Fibroblast of lung (primary cell): ENCODE data around the gene LAMC3. TPM values are rescaled to one million over a fixed set of nuclear protein-coding genes. Genes with fewer than 3 reads are reported as not detected.

Source experiments
- DNase-seq, 2 donors: peaks; one replicate each; pipeline versions ENCODE4 v3.0.0 to v3.0.0-alpha.2; 2010; ENCODE audit warnings: low read depth in 2 of 2
- H2AFZ ChIP-seq: 2 replicates; pipeline ENCODE4 v1.5.1; 2012; ENCODE audit warnings: low read length, control low read depth, inconsistent platforms
- H3K27ac ChIP-seq: 2 replicates; pipeline ENCODE4 v1.5.1; 2011; ENCODE audit warnings: low read length, control low read depth; ENCODE audit not compliant: insufficient read depth
- H3K27me3 ChIP-seq: 2 replicates; pipeline ENCODE4 v1.5.1; 2011; ENCODE audit warnings: mild to moderate bottlenecking, low read length; ENCODE audit not compliant: control insufficient read depth, insufficient read depth
- H3K36me3 ChIP-seq: 2 replicates; pipeline ENCODE4 v1.5.1; 2011; ENCODE audit warnings: low read length; ENCODE audit not compliant: control insufficient read depth, insufficient read depth
- H3K4me1 ChIP-seq: 2 replicates; pipeline ENCODE4 v1.5.1; 2011; ENCODE audit warnings: low read length; ENCODE audit not compliant: control insufficient read depth, insufficient read depth; ENCODE audit errors: extremely low read depth
- H3K4me2 ChIP-seq: 2 replicates; pipeline ENCODE4 v1.5.1; 2011; ENCODE audit warnings: low read length, control low read depth; ENCODE audit not compliant: insufficient read depth; ENCODE audit errors: extremely low read depth
- H3K4me3 ChIP-seq, 4 experiments: fragments of 200-600 bp in 1 of 4; sonication (generic) in 1 of 4; replicated peaks in 1 of 4; 2 replicates each; pipeline ENCODE4 v1.5.1; 2011 to 2016; ENCODE audit warnings: low read length in 4 of 4, low read depth in 3 of 4, mild to moderate bottlenecking in 3 of 4, control low read depth in 2 of 4, inconsistent platforms in 1 of 4, mixed read lengths in 1 of 4; ENCODE audit not compliant: insufficient read depth in 1 of 4; ENCODE audit errors: control extremely low read depth in 1 of 4
- H3K79me2 ChIP-seq: 2 replicates; pipeline ENCODE4 v1.5.1; 2012; ENCODE audit warnings: mild to moderate bottlenecking, low read length, inconsistent platforms; ENCODE audit not compliant: control insufficient read depth, insufficient read depth
- H3K9ac ChIP-seq: 2 replicates; pipeline ENCODE4 v1.5.1; 2011; ENCODE audit warnings: mild to moderate bottlenecking, low read length, control low read depth; ENCODE audit not compliant: insufficient read depth
- H3K9me3 ChIP-seq: 2 replicates; pipeline ENCODE4 v1.5.1; 2012; ENCODE audit warnings: low read depth, low read length; ENCODE audit not compliant: control insufficient read depth, insufficient read depth
- H4K20me1 ChIP-seq: 2 replicates; pipeline ENCODE4 v1.5.1; 2011; ENCODE audit warnings: low read length; ENCODE audit not compliant: control insufficient read depth, insufficient read depth; ENCODE audit errors: extremely low read depth
- EZH2 ChIP-seq: IDR thresholded peaks from 2 replicates; pipeline ENCODE4 v1.5.1; 2012; ENCODE audit warnings: low read length, control low read depth, mild to moderate bottlenecking; ENCODE audit errors: missing control alignments
- polyA plus RNA-seq, 2 donors: library from polyadenylated mRNA; depleted of rRNA in 1 of 2; stranded (reverse) in 1 of 2; unstranded in 1 of 2; fragments of >200 nt; gene quantifications; 2 replicates each; pipeline ENCODE4 v1.2.1, GENCODE V29; 2011 to 2012; ENCODE audit warnings: missing spikeins in 1 of 2
- total RNA-seq: library from RNA; depleted of rRNA; stranded (reverse); fragments of >200 nt; gene quantifications from 2 replicates; pipeline ENCODE4 v1.2.1, GENCODE V29; 2014
- TF ChIP-seq, protein P1 (sequence below), 2 donors: IDR thresholded peaks in 1 of 2; conservative IDR thresholded peaks in 1 of 2; 1 replicate in 1 of 2; 2 replicates in 1 of 2; pipeline ENCODE4 v1.5.1; 2011 to 2012; ENCODE audit warnings: low read length in 2 of 2, control low read depth in 1 of 2, inconsistent platforms in 1 of 2, low read depth in 1 of 2, mild to moderate bottlenecking in 1 of 2

LAMC3 gene
- total and polyA plus RNA-seq, 2 donors (not counting 1 experiment from before 2014, with no cell fraction given) = 0.17 to 1.4 TPM

DNA sequence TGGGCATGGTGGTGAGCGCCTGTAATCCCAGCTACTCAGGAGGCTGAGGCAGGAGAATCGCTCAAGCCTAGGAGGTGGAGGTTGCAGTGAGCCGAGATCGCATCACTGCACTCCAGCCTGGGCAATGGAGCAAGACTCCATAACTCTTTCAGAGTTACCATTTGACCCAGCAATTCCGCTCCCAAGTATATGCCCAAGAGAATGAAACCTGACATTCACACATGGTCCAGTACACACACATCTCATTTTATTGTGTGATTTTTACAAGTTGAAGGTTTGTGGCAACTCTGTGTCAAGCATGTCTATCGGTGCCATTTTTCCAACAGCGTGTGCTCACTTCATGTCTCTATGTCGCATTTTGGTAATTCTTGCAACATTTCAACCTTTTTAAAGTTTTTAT, 45.1 kb upstream of the LAMC3 start:
- no peak overlapping the region for H3K4me2 ChIP-seq
- no peak overlapping the region for H3K27ac ChIP-seq
- no peaks in the 10 kb centered on the region for H3K9me3 ChIP-seq
- H3K4me3 ChIP-seq = no peak overlapping the region
- DNase-seq = peak; percentile 5 to 18
- no peak overlapping the region for H3K9ac ChIP-seq
- no peaks in the 10 kb centered on the region for H3K79me2 ChIP-seq
- peaks cover 12% of the 10 kb centered on the region for H3K4me1 ChIP-seq
- no peak for TF ChIP-seq EZH2
- TF ChIP-seq, protein P1, sequence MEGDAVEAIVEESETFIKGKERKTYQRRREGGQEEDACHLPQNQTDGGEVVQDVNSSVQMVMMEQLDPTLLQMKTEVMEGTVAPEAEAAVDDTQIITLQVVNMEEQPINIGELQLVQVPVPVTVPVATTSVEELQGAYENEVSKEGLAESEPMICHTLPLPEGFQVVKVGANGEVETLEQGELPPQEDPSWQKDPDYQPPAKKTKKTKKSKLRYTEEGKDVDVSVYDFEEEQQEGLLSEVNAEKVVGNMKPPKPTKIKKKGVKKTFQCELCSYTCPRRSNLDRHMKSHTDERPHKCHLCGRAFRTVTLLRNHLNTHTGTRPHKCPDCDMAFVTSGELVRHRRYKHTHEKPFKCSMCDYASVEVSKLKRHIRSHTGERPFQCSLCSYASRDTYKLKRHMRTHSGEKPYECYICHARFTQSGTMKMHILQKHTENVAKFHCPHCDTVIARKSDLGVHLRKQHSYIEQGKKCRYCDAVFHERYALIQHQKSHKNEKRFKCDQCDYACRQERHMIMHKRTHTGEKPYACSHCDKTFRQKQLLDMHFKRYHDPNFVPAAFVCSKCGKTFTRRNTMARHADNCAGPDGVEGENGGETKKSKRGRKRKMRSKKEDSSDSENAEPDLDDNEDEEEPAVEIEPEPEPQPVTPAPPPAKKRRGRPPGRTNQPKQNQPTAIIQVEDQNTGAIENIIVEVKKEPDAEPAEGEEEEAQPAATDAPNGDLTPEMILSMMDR (conservative IDR thresholded peaks at IDR 0.05 in 1 of 2, IDR thresholded peaks at IDR 0.05 in 1 of 2; ENCODE audit: low read depth in 1 of 2, low read length in 2 of 2) = no peak
- no peaks in the 10 kb centered on the region for H3K36me3 ChIP-seq
- H3K27me3 ChIP-seq = no peaks in the 10 kb centered on the region
- H2AFZ ChIP-seq = no peak overlapping the region
- no peaks in the 10 kb centered on the region for H4K20me1 ChIP-seq

DNA sequence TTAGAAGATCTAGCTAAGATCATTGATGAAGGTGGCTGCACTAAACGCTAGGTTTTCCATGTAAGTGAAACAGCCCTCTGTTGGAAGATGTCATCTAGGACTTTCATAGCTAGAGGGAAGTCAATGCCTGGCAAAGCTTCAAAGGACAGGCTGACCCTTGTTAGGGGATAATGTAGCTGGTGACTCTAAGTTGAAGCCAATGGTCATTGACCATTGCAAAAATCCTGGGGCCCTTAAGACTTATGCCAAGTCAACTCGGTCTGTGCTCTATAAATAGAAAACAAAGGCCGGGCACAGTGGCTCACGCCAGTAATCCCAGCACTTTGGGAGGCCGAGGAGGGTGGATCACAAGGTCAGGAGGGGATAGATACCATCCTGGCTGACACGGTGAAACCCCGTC, 43.3 kb upstream of the LAMC3 start:
- no peaks in the 10 kb centered on the region for H3K36me3 ChIP-seq
- no peaks in the 10 kb centered on the region for H3K9me3 ChIP-seq
- no peaks in the 10 kb centered on the region for H3K79me2 ChIP-seq
- no peak overlapping the region for H3K4me2 ChIP-seq
- H3K4me1 ChIP-seq = peaks cover 12% of the 10 kb centered on the region
- no peak overlapping the region for H2AFZ ChIP-seq
- H4K20me1 ChIP-seq = no peaks in the 10 kb centered on the region
- TF ChIP-seq EZH2 = no peak
- TF ChIP-seq, protein P1 (conservative IDR thresholded peaks at IDR 0.05 in 1 of 2, IDR thresholded peaks at IDR 0.05 in 1 of 2; ENCODE audit: low read depth in 1 of 2, low read length in 2 of 2) = no peak
- DNase-seq = no peak
- H3K27ac ChIP-seq = no peak overlapping the region
- H3K27me3 ChIP-seq = no peaks in the 10 kb centered on the region
- no peak overlapping the region for H3K4me3 ChIP-seq
- no peak overlapping the region for H3K9ac ChIP-seq

DNA sequence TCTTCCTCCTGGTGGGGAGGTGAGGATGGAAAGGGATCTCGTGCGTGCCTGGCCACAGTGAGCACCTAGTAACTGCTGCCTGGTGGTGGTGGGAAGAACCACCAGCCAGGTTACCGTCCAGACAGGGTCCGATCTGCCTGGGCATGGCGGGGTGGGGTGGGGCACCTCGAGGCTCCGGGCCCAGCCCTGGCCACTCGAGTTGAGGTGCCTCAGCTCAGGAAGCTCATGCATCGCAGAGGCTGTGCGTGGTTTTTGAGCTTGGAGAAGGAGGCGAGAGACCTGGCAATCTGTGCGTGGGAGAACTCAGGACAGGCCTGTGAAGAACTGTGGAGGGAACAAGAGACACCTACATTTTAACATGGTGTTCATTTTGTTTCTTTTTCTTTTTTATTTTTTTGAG, 38.9 kb upstream of the LAMC3 start:
- Histone ChIP-seq H3K36me3 (no peaks in the 10 kb centered on the region), H3K27ac (no peak overlapping the region), H3K4me2 (no peak overlapping the region), H3K9me3 (no peaks in the 10 kb centered on the region), H3K9ac (no peak overlapping the region), H3K79me2 (no peaks in the 10 kb centered on the region), H2AFZ (no peak overlapping the region), H3K27me3 (peaks cover 15% of the 10 kb centered on the region), H3K4me1 (no peaks in the 10 kb centered on the region), H4K20me1 (no peaks in the 10 kb centered on the region), H3K4me3 (no peak overlapping the region)
- no peak for DNase-seq
- TF ChIP-seq, protein P1 (conservative IDR thresholded peaks at IDR 0.05 in 1 of 2, IDR thresholded peaks at IDR 0.05 in 1 of 2; ENCODE audit: low read depth in 1 of 2, low read length in 2 of 2) = no peak
- TF ChIP-seq EZH2 = no peak
